ENCODE results near the gene KIN. TPM values are rescaled to one million over a fixed set of nuclear protein-coding genes. Genes with fewer than 3 reads are reported as not detected.

Gene KIN
- total RNA-seq, 1 experiment from 2014 or later = 8.4 TPM

DNA sequence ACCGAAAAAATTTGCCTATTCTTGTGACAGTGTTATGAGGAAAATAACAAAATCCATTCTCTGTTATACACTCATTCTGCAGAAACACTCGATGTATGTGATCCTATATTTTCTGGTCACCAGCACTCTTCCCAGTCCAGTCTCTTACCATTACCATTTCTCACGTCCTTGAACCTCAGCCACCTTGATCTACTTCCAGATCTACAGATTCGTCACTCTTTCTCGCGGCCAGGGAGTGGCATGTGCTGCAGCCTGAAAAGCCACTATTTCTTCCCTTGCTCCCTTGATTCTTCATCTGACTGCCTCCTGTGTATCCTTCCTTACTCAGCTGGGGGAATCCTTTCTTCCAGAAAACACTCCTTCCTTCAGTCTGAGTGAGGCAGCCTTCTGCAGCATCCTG is 16.4 kb upstream of the KIN start:
- Histone ChIP-seq H3K4me3 (ENCODE audit: low read depth in 2 of 2, low read length in 2 of 2) (no peak overlapping the region), H3K4me1 (ENCODE audit: control insufficient read depth, insufficient read depth, low read length) (no peaks in the 10 kb centered on the region), H3K36me3 (ENCODE audit: control insufficient read depth, insufficient read depth, low read length) (peaks cover 33% of the 10 kb centered on the region), H3K27me3 (ENCODE audit: control insufficient read depth, insufficient read depth, low read length) (no peaks in the 10 kb centered on the region), H3K9me3 (ENCODE audit: control insufficient read depth, insufficient read depth, low read depth, low read length) (no peaks in the 10 kb centered on the region), H3K27ac (ENCODE audit: low read length) (no peak overlapping the region)
- in situ Hi-C loops (cut with HindIII; ENCODE audit: low pct_unique_long_range_greater_than_20kb, low sequenced_read_pairs) (no loop called here), intact Hi-C loops (cut with micrococcal nuclease; ENCODE audit: unreplicated experiment) (no loop called here)
- ATAC-seq = no peak
- TF ChIP-seq, protein P1, sequence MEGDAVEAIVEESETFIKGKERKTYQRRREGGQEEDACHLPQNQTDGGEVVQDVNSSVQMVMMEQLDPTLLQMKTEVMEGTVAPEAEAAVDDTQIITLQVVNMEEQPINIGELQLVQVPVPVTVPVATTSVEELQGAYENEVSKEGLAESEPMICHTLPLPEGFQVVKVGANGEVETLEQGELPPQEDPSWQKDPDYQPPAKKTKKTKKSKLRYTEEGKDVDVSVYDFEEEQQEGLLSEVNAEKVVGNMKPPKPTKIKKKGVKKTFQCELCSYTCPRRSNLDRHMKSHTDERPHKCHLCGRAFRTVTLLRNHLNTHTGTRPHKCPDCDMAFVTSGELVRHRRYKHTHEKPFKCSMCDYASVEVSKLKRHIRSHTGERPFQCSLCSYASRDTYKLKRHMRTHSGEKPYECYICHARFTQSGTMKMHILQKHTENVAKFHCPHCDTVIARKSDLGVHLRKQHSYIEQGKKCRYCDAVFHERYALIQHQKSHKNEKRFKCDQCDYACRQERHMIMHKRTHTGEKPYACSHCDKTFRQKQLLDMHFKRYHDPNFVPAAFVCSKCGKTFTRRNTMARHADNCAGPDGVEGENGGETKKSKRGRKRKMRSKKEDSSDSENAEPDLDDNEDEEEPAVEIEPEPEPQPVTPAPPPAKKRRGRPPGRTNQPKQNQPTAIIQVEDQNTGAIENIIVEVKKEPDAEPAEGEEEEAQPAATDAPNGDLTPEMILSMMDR (IDR thresholded peaks at IDR 0.05) = no peak
- TF ChIP-seq TCF7L2 (IDR thresholded peaks at IDR 0.05; ENCODE audit: low read depth, low read length) (no peak), SIN3A (IDR thresholded peaks at IDR 0.05; ENCODE audit: borderline replicate concordance, insufficient read depth, low read depth, low read length) (no peak), POLR2AphosphoS5 (IDR thresholded peaks at IDR 0.05; ENCODE audit: low read depth, low read length) (no peak)
- TF ChIP-seq, protein P2, sequence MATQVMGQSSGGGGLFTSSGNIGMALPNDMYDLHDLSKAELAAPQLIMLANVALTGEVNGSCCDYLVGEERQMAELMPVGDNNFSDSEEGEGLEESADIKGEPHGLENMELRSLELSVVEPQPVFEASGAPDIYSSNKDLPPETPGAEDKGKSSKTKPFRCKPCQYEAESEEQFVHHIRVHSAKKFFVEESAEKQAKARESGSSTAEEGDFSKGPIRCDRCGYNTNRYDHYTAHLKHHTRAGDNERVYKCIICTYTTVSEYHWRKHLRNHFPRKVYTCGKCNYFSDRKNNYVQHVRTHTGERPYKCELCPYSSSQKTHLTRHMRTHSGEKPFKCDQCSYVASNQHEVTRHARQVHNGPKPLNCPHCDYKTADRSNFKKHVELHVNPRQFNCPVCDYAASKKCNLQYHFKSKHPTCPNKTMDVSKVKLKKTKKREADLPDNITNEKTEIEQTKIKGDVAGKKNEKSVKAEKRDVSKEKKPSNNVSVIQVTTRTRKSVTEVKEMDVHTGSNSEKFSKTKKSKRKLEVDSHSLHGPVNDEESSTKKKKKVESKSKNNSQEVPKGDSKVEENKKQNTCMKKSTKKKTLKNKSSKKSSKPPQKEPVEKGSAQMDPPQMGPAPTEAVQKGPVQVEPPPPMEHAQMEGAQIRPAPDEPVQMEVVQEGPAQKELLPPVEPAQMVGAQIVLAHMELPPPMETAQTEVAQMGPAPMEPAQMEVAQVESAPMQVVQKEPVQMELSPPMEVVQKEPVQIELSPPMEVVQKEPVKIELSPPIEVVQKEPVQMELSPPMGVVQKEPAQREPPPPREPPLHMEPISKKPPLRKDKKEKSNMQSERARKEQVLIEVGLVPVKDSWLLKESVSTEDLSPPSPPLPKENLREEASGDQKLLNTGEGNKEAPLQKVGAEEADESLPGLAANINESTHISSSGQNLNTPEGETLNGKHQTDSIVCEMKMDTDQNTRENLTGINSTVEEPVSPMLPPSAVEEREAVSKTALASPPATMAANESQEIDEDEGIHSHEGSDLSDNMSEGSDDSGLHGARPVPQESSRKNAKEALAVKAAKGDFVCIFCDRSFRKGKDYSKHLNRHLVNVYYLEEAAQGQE (IDR thresholded peaks at IDR 0.05; ENCODE audit: insufficient read depth in 1 of 2, low read depth in 2 of 2, low read length in 1 of 2) = no peak
- CTCF ChIA-PET = no interaction called here
- no TSS peak for BruUV-seq (replicated peaks)
- no peak for DNase-seq (ENCODE audit: low read depth, low spot score)
- POLR2A ChIA-PET = no interaction called here

DNA sequence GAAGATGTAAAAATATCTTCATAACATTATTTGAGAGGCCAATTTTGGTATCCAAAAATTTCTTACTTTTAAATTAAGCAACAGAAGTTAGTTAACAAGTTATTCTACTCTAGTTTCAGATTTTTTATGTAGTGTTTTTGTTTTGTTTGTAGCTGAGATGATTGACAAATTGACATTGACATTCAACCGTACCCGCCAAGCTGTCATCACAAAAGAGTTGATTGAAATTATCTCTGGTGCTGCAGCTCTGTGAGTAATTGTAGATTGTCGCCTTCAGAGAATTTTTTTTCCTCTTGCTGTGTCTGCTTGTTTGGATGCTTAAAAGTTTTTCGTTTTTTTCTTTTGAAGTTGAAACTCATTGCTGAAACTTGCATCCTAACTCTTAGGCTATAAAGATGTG is 14.8 kb upstream of the KIN start:
- POLR2A ChIA-PET = no interaction called here
- intact Hi-C loops (cut with micrococcal nuclease; ENCODE audit: unreplicated experiment) = no loop called here

More for the DNA sequence above, 14.8 kb upstream of the KIN start:
- BruUV-seq (replicated peaks) = no TSS peak
- TF ChIP-seq SIN3A (IDR thresholded peaks at IDR 0.05; ENCODE audit: borderline replicate concordance, insufficient read depth, low read depth, low read length) (no peak), TCF7L2 (IDR thresholded peaks at IDR 0.05; ENCODE audit: low read depth, low read length) (no peak), POLR2AphosphoS5 (IDR thresholded peaks at IDR 0.05; ENCODE audit: low read depth, low read length) (no peak)
- TF ChIP-seq, protein P1 (IDR thresholded peaks at IDR 0.05) = no peak
- TF ChIP-seq, protein P2 (IDR thresholded peaks at IDR 0.05; ENCODE audit: insufficient read depth in 1 of 2, low read depth in 2 of 2, low read length in 1 of 2) = no peak
- H3K9me3 ChIP-seq (ENCODE audit: control insufficient read depth, insufficient read depth, low read depth, low read length) = no peaks in the 10 kb centered on the region
- H3K36me3 ChIP-seq (ENCODE audit: control insufficient read depth, insufficient read depth, low read length) = peaks cover 33% of the 10 kb centered on the region
- DNase-seq (ENCODE audit: low read depth, low spot score) (no peak), ATAC-seq (no peak)
- no peaks in the 10 kb centered on the region for H3K27me3 ChIP-seq (ENCODE audit: control insufficient read depth, insufficient read depth, low read length)
- H3K4me3 ChIP-seq (ENCODE audit: low read depth in 2 of 2, low read length in 2 of 2) = no peak overlapping the region
- H3K27ac ChIP-seq (ENCODE audit: low read length) = no peak overlapping the region
- in situ Hi-C loops (cut with HindIII; ENCODE audit: low pct_unique_long_range_greater_than_20kb, low sequenced_read_pairs) = no loop called here
- CTCF ChIA-PET = no interaction called here
- H3K4me1 ChIP-seq (ENCODE audit: control insufficient read depth, insufficient read depth, low read length) = no peaks in the 10 kb centered on the region

All from Panc1 (cell line).